ENCODE results near the gene KCNAB1.
"Not testable (repeated sequence)": the region's sequence is repeated elsewhere in the genome, so short reads cannot be mapped to it uniquely, and the experiment has no call there.

KCNAB1 gene

DNA sequence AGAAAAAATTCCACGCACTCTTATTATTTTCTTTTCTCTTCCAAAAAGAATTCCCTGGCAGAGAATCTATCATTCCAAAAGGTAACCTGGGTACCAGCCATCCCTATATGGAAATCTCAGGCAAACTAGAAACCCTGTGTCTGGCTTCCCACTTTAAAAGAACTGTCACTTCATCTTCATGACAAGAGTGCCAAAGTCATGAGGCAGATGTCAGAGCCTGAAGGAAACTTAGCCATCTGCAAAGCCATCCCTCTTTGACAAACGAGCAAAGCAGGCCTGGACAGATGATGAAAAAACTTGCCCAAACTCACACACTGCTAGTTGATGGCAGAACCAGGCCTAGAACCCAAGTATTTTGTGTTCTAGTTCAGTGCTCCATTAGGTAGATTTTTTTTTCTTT is 418.7 kb downstream of the KCNAB1 start:
- no peak for DNase-seq (ENCODE audit: low spot score)

DNA sequence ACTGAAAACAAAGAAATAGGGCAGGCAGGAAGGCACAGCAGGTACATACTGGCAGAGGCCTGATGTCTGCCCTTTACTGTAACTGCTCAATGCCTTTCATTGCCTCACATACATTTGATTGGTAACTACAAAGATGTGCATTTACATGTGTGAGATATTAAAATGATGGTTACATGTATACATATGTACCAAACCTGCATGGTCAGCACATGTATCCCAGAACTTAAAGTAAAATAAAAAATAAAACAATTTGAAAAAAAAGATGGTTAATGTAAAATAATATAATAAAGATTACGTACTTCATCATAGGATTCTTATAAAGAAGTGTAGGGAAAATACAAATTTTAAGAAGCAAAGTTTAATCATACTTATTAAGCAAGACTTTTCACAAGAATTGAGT is 419.4 kb downstream of the KCNAB1 start:
- no peak for DNase-seq (ENCODE audit: low spot score)

DNA sequence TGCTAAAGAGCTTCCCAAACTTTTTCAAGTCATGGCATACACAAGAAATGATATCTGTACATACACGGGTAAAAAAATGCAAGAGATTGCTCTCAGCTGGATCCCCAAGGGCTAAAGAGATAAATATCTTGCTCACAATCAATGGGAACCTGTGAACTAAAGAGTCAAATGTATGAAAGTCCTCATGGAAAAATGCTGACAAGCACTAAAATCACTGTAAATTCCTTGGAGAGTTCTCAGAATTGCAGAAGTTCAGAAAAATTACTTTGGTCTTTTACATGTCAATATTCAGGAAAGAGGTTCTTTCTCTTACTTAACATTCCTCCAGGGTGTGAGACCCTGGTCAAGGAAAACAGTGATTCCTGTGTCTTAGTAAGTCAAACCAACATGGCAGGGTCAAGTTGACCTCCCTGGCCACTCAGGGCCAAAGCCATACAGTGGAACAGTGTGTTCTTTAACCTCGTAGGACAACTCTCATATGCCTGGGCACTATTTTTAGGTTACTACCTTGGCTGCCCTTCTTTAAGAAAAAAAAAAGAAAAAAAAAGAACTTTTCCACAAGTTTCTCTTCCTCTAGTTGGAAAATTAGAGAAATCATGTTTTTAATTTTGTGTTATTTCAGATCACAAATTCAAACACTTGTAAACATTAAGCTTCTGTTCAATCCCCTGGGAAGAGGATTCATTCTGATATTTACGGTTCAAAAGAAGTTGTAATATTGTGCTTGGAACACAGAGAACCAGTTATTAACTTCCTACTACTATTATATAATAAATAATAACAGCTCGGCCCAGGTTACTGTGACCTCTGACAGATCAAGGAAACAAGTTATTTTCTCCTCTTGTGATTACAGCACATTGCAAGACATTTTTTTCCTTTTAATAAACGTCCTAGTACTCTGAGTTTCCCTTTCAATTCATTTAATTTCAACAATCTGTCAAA is 422.0 kb downstream of the KCNAB1 start:
- no peak for DNase-seq (ENCODE audit: low spot score)

DNA sequence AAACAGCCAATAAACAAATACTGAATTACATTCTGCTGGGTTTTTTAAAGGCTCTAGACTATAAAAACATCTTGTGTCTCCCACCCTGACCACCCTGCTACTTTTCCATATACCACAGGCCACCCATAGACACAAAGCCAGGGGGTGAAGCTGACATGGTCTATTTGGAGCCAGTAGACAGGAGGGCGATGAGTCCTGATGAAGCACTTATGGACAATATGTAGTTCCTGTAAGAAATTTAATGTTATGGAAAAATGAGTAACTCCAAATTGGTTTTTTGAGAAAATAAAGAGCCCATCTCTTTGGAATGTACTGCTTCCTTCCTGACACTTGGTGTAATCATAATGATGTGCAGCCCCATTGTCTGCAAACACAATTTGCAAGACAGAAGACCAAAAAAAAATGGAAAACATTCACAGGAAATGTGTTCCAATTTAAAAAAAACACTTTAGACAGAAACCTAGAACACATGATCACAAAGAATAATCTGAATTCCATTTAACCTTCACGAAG is 422.7 kb downstream of the KCNAB1 start:
- no peak for DNase-seq (ENCODE audit: low spot score)

DNA sequence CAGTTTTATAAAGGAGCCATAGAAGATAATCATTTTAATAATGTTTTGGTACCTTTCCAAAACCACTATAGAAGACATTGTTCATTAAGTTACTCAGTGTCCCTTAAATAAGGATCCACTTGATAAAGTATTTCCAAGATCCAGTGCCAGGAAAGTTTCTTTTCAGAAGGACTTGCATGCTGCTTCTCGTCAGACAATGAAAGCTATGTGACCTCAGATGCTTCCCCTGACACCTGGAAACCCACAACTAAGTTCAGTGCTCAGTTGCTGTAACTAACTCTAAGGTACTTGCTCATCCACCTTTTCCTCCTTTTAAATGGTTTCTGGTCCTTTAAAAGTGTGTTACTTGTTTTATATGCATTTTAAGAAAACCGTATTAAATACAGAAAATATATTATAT is 427.3 kb downstream of the KCNAB1 start:
- no peak for DNase-seq (ENCODE audit: low spot score)

DNA sequence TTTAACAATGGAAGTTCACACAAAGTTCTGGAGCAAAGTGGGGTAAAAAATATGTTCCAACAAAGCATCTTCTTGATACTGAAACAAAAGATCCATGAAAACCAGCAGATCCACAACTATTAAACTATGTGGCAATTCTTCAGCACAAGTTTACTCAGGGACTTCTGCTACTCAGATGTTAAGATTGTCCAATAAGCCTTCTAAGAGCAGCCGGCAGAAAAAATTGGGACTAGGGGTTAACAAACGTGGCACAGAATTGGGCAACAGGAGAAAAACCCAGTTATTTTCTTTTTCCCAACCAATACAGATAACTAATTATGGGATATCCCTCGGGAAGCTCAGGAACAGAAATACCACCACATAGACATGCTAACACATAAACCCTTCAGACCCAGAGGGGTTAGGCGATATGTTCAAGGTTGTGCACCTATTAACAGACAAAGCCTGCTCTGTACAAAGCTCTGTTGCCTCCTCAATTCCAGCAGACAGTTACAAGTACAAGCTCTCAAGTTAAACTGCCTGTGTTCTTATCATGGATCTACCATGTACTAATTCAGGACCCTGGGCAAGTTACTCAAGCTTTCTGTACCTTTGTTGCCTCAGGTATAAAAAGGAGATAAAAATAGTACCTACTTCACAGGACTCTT is 427.8 kb downstream of the KCNAB1 start:
- no peak for DNase-seq (ENCODE audit: low spot score)

DNA sequence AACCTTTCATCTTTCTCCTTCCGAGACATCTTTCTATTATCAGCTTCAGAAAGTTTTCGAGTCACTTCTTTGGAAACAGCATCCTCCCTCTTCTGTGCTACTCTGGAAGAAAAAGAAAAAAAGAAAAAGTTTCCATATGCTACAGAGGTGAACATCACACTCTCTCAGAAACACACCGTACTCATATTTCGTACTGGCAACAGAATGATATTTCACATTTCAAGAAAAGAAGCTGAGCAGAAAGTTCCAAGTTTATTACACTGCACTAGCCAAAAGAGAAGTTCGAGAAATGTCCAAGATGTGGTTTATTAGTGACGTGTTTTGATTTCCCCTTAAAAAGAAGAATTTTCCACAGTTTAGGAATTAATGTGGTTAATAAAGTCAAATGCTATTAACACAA is 428.5 kb downstream of the KCNAB1 start:
- no peak for DNase-seq (ENCODE audit: low spot score)

DNA sequence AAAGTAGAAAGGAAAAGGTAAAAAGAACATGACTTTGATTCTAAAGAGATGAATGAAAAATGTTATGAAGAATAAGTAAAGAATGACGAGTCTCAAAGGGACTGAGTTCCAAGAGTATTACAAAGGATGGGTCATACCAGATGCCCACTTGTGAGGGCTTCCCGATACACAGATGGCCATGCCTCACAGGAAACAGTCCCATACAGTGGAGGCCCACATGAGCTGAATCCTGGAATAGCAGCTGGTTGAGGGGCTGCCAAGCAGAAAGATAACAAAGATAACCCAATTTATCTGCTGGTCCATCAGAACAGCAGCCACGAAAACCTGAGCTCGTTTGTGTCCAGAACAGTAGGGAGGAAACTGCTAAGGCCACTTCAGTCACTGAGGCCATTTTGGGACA is 430.9 kb downstream of the KCNAB1 start:
- DNase-seq (ENCODE audit: low spot score) = peak; percentile 96

DNA sequence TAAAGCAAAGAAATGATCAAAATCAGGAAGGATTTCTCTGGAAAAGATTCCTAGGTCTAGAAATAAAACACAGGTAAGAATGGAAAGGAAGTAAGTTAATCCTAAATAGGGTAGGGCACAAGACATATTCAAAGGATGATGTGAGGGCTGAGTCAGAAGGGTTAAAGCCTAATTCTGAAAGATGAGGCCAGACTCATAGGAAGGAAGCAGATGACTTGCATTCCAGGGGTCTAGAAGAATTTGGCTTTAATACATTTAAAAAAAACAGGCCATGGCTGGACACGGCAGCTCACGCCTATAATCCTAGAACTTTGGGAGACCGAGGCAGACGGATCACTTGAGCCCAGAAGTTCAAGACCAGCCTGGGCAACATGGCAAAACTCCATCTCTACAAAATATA is 431.4 kb downstream of the KCNAB1 start:
- peak; percentile 97 for DNase-seq (ENCODE audit: low spot score)

DNA sequence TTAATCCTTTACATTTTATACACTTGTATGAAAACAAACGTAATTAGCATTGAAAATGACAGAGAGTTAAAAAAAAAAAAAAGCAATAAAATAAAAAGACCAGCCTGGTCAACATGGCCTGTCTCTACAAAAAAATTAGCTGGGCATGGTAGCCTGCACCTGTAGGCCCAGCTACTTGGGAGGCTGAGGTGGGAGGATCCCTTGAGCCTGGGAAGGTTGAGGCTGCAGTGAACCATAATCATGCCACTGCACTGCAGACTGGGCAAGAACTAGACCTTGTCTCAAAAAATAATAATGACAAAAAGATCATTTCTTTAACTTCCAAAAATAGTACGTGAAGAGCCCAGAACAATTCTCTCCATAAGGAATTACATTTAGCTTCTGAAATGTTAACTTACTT is 432.6 kb downstream of the KCNAB1 start:
- peak; percentile 53 for DNase-seq (ENCODE audit: low spot score)

DNA sequence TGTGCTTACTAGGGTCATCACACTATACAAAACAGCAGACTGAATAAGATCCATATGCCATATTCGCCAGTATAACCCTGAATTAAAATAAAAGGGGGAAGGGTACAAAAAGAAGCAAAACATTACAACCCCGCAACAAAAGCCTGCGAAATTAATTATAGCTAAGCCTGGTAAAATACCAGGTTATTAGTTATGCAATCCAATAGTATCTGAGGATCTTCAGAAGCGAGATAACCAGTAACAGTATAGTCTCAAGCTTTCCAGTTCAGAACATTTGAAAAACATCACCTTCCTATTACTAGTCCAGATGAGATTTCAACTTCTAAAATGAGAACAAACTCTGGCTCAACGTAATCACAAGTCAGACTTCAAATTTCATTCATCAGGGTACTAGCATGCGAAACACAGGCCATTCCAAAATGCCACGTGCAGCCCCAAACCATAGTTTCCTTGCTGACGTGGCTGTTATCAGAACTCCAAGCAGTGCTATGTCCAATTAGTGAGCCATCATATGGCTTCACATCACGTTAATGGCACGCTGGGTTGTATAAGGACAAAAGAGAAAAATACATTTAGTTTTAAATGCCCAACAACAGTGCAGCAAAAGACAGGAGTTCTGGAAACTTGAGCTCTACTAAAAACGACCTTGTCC is 433.5 kb downstream of the KCNAB1 start:
- peak; percentile 95 for DNase-seq (ENCODE audit: low spot score)

DNA sequence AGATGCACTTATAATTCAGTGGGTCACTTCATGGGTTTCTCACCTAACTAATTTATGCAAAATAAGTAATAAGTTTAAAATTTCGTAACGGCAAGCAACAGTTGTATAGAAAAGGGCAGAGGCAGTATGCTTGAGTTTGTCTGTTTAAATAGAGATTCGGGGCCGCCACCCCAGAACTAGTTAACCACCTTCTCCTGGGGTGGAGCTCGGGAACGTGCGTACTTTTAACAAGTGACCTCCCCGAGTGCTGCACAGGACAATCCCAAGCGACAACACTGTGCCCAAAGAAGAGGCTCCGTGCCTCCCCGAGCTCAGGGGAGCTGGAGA is 434.1 kb downstream of the KCNAB1 start:
- DNase-seq (ENCODE audit: low spot score) = peak; percentile 49

DNA sequence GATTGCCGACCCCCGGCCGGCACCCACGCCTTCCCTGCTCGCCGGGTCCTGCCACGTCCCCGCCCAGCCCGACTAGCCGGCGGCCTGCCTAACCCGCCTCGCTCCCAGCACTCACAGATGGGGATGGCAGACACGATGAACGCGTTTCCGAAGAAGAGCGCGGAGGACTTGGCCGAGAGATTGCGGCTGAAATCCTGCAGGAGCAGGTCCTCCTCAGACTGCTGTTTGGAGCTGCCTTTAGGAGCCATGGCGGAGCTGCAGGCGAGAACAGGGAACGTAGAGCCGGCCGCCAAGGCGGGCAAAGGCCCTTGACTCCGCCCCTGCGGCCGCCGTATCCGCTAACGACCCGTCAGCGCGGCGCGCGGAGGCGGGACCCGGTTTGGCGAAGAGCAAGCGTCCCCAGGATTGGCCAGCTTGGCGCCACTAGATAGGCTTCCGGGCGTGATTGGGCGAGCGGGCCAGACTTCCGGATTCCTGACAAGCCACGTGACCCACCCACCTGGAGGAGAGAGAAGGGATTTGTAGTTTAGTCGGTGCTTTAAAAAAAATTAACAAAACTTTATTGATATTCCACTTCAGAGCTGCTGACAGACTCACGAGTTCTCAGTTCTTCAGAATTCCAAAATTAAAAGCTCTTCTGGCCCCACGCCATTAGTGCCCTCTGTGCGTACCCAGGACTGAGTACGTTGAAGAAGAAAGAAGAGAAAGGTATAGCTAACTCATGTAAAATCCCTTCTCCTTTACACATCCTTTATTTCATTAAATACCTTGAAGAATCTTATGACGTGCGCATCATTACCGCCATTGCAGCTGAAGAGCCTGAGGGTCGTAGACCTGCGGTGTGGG is 434.7 kb downstream of the KCNAB1 start, which contains the start of gene SSR3:
TSS of gene SSR3 (minus strand) at position 276 of the 846 bp plus-strand sequence. CDS start at position 248, 28 bp downstream.
- peak; percentile 99 for DNase-seq (ENCODE audit: low spot score)

DNA sequence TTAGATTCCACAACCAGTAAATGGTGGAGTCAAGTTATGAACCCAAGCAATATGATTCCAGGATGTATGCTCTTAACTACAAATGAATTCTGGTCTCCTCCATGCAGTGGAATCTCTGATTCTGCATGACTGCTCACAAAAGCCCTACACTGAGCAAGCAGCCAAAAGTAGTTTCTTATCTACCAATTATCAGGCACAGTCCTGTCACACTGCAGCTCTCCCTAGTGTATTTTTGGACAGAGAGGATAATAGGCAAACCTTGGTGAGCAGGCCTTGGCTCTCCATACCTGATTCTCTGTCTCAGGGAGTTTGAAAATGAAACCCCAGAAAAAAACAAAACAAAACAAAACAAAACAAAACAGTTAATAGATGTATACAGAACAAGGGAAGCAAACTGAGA is 438.0 kb downstream of the KCNAB1 start:
- DNase-seq (ENCODE audit: low spot score) = no peak

DNA sequence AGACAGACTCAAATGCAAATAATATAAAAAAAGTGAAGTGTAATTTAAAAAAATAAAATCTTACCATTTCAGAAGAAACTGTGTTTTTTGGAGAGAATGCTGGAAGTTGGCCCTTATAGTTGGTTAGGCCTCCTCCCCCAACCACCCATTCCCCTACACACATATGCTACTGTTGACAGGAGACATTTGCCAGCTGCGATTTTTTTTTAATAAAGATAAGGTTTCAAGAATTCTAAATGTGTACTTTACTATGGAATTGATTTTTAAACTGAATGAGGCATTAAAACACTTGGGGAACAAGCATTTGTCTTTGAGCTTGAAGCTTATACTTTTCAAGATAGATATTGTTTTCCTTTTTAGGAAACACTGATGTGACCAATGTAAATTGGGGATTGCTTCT is 438.9 kb downstream of the KCNAB1 start:
- no peak for DNase-seq (ENCODE audit: low spot score)

DNA sequence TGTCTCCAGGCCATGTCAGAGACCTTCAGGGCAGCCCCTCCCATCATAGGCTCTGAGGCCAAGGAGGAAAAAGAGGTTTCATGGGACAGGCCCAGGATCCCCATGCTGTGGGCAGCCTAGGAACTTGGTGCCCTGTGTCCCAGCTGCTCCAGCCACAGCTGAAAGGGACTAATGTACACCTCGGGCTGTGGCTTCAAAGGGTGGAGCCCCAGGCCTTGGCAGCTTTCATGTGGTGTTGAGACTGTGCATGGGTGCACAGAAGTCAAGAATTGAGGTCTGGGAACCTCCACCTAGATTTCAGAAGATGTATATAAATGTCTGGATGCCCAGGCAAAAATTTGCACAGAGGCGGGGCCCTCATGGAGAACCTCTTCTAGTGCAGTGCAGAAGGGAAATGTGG is 441.2 kb downstream of the KCNAB1 start:
- DNase-seq (ENCODE audit: low spot score) = no peak

DNA sequence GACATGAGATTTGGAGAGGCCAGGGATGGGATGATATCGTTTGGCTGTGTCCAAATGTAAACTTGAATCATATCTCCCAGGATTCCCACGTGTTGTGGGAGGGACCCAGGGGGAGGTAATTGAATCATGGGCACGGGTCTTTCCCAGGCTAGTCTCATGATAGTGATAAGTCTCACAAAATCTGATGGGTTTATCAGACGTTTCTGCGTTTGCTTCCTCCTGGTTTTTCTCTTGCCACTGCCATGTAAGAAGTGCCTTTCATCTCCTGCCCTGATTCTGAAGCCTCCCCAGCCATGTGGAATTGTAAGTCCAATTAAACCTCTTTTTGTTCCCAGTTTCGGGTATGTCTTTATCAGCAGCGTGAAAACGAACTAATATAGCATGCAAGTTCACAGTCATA is 442.1 kb downstream of the KCNAB1 start:
- DNase-seq (ENCODE audit: low spot score) = not testable (repeated sequence)

DNA sequence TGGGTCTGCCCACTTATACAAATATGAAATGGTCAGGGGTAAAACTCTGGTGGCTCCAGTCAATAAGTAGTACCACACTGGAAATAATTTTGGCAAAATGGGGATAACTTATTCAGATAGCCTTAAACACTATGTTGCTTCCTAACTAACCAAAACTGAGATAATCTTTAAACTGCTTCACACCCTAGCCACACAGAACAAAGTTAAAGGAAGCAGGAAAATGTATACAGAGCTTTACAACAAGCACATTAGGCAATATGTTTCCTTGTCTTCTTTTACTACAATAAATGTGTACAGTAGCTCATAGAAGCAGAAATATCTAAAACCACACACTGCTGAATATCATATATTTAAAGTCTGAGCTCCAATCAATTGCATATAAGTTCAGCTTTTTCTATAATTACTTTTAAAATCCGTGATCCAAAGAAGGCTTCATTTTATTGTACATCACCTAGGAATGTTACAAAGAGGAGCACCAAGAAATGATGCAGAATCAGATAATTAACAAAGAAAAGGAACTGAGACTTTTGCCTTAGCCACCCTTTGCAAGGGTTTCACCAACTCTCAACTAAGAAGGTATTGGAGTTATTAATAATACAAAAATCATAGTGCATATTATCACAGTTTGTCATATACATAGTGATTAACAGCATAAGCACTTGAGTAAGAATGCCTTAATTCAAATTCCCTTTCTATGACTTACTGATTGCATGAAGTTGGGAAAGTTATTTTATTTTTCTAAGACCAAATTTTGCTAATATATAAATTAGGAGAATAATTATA is 443.7 kb downstream of the KCNAB1 start:
- no peak for DNase-seq (ENCODE audit: low spot score)

DNA sequence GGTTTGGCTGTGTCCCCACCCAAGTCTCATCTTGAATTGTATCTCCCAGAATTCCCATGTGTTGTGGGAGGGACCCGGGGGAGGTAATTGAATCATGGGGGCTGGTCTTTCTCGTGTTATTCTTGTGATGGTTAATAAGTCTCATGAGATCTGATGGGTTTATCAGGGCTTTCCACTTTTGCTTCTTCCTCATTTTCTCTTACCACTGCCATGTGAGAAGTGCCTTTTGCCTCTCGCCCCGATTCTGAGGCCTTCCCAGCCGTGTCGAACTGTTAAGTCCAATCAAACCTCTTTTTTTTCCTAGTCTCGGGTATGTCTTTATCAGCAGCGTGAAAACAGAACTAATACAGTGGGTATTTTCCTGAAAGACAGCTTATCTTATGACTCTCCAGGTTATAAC is 448.6 kb downstream of the KCNAB1 start:
- DNase-seq (ENCODE audit: low spot score) = not testable (repeated sequence)

DNA sequence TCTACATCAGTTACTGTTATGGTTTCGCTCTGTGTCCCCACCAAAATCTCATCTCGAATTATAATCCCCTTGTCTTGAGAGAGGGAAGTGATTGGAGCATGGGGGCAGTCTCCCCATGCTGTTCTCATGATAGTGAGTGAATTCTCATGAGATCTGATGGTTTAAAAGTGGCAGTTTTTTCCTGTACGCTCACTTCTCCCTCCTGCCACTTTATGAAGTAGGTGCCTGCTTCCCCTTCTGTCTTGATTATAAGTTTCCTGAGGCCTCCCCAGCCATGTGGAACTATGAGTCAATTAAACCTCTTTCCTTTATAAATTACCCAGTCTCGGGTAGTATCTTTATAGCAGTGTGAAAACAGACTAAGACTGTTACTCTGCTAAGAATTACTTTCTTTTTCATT is 449.5 kb downstream of the KCNAB1 start:
- not testable (repeated sequence) for DNase-seq (ENCODE audit: low spot score)

DNA sequence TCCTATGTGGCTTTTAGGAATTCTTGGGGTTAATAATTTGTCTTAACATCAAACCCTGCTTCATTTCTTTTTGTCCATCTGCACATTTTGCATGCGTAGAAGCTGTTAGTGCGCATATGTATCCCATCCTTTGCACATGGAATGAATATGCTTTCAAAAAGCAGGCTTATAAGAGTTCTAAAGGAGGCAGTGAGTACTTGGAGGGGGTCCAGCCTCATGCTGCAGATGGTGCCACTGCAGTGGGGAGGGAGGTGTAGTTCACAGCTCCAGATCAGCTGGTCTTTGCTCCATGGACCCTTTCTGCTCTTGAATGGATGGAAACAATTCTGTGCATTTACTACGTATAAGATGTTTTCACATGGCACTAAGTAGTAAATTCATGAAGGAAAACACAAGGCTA is 455.3 kb downstream of the KCNAB1 start:
- DNase-seq (ENCODE audit: low spot score) = no peak
